ENCODE measurements around the gene GDPD3.
A peak's percentile ranks its signal among the peaks of the same experiment; 100 is the strongest.
"Not testable (repeated sequence)": the region's sequence is repeated elsewhere in the genome, so short reads cannot be mapped to it uniquely, and the experiment has no call there.

The GDPD3 gene

GRCh38 chr16:30122604-30123160 lies 9.3 kb upstream of the GDPD3 start:
- DNase-seq (ENCODE audit: low read depth, low spot score) = no peak

- DNase-seq (ENCODE audit: low read depth, low spot score) = no peak
These were observed 8.6 kb upstream of the GDPD3 start for GRCh38 chr16:30121741-30122571.

GRCh38 chr16:30120340-30121105 lies 7.2 kb upstream of the GDPD3 start:
- DNase-seq (ENCODE audit: low read depth, low spot score) = no peak

- DNase-seq (ENCODE audit: low read depth, low spot score) = no peak
These were observed 6.1 kb upstream of the GDPD3 start for GRCh38 chr16:30119428-30119827.

- DNase-seq (ENCODE audit: low read depth, low spot score) = no peak
These were observed 4.4 kb upstream of the GDPD3 start for GRCh38 chr16:30117768-30118167.

GRCh38 chr16:30116291-30117207 lies 3.2 kb upstream of the GDPD3 start:
- no peak for DNase-seq (ENCODE audit: low read depth, low spot score)

- no peak for DNase-seq (ENCODE audit: low read depth, low spot score)
These were observed 1.9 kb upstream of the GDPD3 start for GRCh38 chr16:30115238-30115637.

- not testable (repeated sequence) for DNase-seq (ENCODE audit: low read depth, low spot score)
These were observed 1.5 kb upstream of the GDPD3 start for GRCh38 chr16:30114833-30115232.

- DNase-seq (ENCODE audit: low read depth, low spot score) = no peak
These were observed 1.1 kb upstream of the GDPD3 start for GRCh38 chr16:30114411-30114810.

- no peak for DNase-seq (ENCODE audit: low read depth, low spot score)
These were observed 485 bp upstream of the GDPD3 start for GRCh38 chr16:30113711-30114333.

- DNase-seq (ENCODE audit: low read depth, low spot score) = peak; percentile 48
These were observed 923 bp downstream of the GDPD3 start for GRCh38 chr16:30112197-30113030.

GRCh38 chr16:30110661-30111060 lies 2.7 kb downstream of the GDPD3 start:
- DNase-seq (ENCODE audit: low read depth, low spot score) = no peak

GRCh38 chr16:30108059-30108850 lies 5.1 kb downstream of the GDPD3 start:
- DNase-seq (ENCODE audit: low read depth, low spot score) = no peak

- no peak for DNase-seq (ENCODE audit: low read depth, low spot score)
These were observed 8.8 kb downstream of the GDPD3 start for GRCh38 chr16:30104492-30104891.

- DNase-seq (ENCODE audit: low read depth, low spot score) = no peak
These were observed 9.2 kb downstream of the GDPD3 start for GRCh38 chr16:30104090-30104489.

- no peak for DNase-seq (ENCODE audit: low read depth, low spot score)
These were observed 16.3 kb downstream of the GDPD3 start for GRCh38 chr16:30096862-30097563.

GRCh38 chr16:30096105-30096861 lies 17.1 kb downstream of the GDPD3 start, which contains the start of gene YPEL3:
Gene YPEL3 (minus strand): TSS chr16:30096213. CDS start chr16:30095482, 731 bp downstream.
- peak; percentile 97 for DNase-seq (ENCODE audit: low read depth, low spot score)
